Measurements from ENCODE around the gene EIF2A.
A peak's percentile ranks its signal among the peaks of the same experiment; 100 is the strongest.

Gene EIF2A

DNA sequence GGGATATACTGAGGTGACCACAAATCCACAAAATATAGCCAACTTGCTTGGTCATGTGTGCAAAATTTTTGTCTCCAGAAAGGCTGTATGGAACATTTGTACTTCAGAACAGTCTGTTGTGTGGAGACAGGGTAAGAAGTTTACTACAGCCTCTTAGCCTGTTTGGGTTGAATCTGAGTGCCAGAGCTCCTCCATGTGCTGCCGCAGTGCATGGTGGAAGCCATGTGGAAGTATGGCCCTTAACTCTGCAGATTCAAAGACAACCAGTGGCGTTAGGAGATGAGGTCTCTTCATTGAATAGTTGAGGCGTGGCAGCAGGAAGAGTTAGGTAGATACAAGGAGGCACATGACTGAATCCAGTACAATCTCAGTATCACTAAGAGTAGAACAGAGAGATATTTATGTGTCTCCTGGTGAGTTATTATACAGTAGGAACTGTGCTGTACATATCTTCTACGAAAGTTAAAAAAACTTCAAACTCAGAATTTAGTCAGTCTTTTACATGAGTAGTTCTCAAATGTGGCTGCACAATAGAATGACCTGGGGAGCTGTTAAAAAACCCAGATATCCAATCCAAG is 9.4 kb downstream of the EIF2A start:
- DNase-seq, result peak in 1 of 2 experiments; percentile 9
- no peak for TF ChIP-seq POLR2A (IDR thresholded peaks at IDR 0.05; ENCODE audit: low read length)
- no peak for TF ChIP-seq GATA1 (IDR thresholded peaks at IDR 0.05; ENCODE audit: low read depth, low read length)

GRCh38 chr3:150556792-150557191 is 10.2 kb downstream of the EIF2A start:
- TF ChIP-seq GATA1 (IDR thresholded peaks at IDR 0.05; ENCODE audit: low read depth, low read length) (no peak), POLR2A (IDR thresholded peaks at IDR 0.05; ENCODE audit: low read length) (no peak)

DNA sequence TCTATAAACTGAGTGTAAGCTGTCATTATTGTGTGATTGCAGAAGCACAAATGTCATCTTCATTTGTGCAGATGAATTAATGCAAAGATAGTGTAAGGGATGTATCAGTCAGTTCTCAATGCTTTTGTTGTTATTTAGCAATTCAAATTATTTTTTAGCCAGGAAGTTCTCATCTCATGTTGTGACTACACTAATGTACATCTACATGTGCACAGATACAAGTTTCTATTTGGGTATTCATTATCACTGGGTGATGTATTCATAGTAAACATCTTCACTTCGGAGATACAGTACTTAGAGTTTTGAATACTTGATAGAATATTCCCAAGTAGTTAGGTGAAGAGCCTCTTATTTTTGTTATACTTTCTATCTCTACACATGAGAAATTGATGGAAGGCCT is 11.1 kb downstream of the EIF2A start:
- no peak for DNase-seq

More at GRCh38 chr3:150556792-150557191, 10.2 kb downstream of the EIF2A start:
- DNase-seq, result no peak

GRCh38 chr3:150564243-150564642 is 17.7 kb downstream of the EIF2A start:
- DNase-seq, result no peak
- TF ChIP-seq POLR2A (IDR thresholded peaks at IDR 0.05; ENCODE audit: low read length) (no peak), GATA1 (IDR thresholded peaks at IDR 0.05; ENCODE audit: low read depth, low read length) (no peak)

More for the DNA sequence above, 11.1 kb downstream of the EIF2A start:
- TF ChIP-seq GATA1 (IDR thresholded peaks at IDR 0.05; ENCODE audit: low read depth, low read length) (no peak), POLR2A (IDR thresholded peaks at IDR 0.05; ENCODE audit: low read length) (no peak)

DNA sequence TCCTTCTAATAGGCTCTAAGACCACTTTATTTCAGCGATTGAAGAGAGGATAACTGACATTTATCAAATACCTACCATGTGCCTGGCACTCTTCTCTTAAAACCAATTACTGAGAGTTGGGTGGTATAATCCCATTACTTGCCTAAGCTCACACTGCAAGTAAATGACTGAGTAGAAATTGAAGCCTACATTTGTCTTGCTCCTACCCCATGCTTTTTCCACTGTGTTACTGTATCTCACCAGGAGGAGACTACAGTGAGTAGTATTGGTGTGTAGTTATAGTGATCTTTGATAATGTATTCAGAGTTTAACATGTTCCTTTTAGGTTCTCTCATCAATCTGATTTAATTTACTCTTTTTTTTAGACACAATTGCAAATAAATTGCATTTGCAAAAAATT is 20.7 kb downstream of the EIF2A start:
- DNase-seq, result no peak
- no peak for TF ChIP-seq GATA1 (IDR thresholded peaks at IDR 0.05; ENCODE audit: low read depth, low read length)
- TF ChIP-seq POLR2A (IDR thresholded peaks at IDR 0.05; ENCODE audit: low read length), result no peak

DNA sequence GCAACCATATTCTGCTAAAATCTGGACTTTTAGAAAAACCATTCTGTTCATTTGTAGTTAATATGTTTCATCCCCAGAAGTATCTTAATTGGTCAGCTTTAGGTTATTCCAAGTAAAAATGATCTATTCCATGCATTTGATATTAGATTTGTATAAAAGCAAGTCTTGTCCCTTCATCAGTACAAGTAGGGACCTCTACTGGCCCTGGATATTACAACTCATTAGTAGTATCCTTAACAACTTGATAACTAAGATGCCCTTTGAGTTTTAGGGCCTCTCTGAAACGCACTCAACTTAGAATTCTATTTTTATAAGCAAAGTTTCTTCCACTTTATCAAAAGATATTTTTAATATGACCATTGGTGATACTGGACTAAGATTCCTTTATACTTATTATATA is 31.3 kb downstream of the EIF2A start:
- TF ChIP-seq GATA1 (IDR thresholded peaks at IDR 0.05; ENCODE audit: low read depth, low read length), result no peak
- TF ChIP-seq POLR2A (IDR thresholded peaks at IDR 0.05; ENCODE audit: low read length), result no peak
- DNase-seq, result peak; percentile 10 to 23

GRCh38 chr3:150581174-150581573 is 34.6 kb downstream of the EIF2A start:
- DNase-seq, result no peak
- no peak for TF ChIP-seq POLR2A (IDR thresholded peaks at IDR 0.05; ENCODE audit: low read length)
- no peak for TF ChIP-seq GATA1 (IDR thresholded peaks at IDR 0.05; ENCODE audit: low read depth, low read length)

GRCh38 chr3:150582620-150583019 is 36.0 kb downstream of the EIF2A start:
- no peak for DNase-seq
- TF ChIP-seq GATA1 (IDR thresholded peaks at IDR 0.05; ENCODE audit: low read depth, low read length), result no peak
- TF ChIP-seq POLR2A (IDR thresholded peaks at IDR 0.05; ENCODE audit: low read length), result no peak

- DNase-seq, result no peak
- TF ChIP-seq GATA1 (IDR thresholded peaks at IDR 0.05; ENCODE audit: low read depth, low read length) (no peak), POLR2A (IDR thresholded peaks at IDR 0.05; ENCODE audit: low read length) (no peak)
These were observed 36.4 kb downstream of the EIF2A start for GRCh38 chr3:150583028-150583427.

GRCh38 chr3:150588027-150588830 is 41.6 kb downstream of the EIF2A start:
- peak in 1 of 2 experiments; percentile 12 for DNase-seq
- TF ChIP-seq GATA1 (IDR thresholded peaks at IDR 0.05; ENCODE audit: low read depth, low read length), result no peak
- TF ChIP-seq POLR2A (IDR thresholded peaks at IDR 0.05; ENCODE audit: low read length), result no peak

GRCh38 chr3:150589759-150590158 is 43.2 kb downstream of the EIF2A start:
- peak; percentile 35 to 36 for DNase-seq
- no peak for TF ChIP-seq GATA1 (IDR thresholded peaks at IDR 0.05; ENCODE audit: low read depth, low read length)
- TF ChIP-seq POLR2A (IDR thresholded peaks at IDR 0.05; ENCODE audit: low read length), result no peak

DNA sequence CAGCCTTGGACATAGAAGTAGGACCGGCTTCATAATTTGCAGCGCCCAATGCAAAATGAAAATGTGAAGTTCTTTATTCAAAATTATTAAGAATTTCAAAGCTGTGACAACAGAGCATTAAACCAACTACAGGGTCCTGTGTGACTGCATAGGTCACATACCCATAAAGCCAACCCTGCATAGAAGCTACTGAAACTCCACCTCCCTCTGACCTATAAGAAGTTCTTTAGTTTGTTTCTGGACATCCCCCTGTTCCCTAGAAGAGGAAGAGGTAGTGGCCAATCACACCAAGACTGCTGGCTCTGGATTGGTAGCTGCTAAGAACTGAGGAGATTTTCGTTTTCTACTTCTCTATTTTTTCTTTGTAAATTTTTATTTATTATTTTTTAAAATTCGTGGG is 47.6 kb downstream of the EIF2A start:
- TF ChIP-seq GATA1 (IDR thresholded peaks at IDR 0.05; ENCODE audit: low read depth, low read length) (no peak), POLR2A (IDR thresholded peaks at IDR 0.05; ENCODE audit: low read length) (no peak)
- DNase-seq, result no peak

DNA sequence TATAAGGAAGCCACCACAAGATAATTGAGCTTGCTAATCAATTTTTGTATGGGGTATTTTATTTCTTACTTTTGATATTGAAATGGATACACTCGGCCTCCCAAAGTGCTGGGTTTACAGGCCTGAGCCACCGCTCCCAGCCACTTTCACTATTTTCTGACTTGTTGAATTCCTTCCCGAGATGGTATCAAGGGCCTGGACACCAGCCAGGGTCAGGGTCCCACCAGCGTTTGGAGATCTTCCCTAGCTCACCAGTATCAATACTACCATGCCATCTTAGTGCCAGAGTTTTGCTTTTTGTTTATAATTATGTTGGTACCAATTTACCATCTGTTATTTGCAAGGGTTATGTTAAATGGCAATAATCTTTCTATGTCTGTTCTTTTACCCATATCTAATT is 51.1 kb downstream of the EIF2A start:
- DNase-seq, result no peak
- TF ChIP-seq GATA1 (IDR thresholded peaks at IDR 0.05; ENCODE audit: low read depth, low read length) (no peak), POLR2A (IDR thresholded peaks at IDR 0.05; ENCODE audit: low read length) (no peak)

- no peak for TF ChIP-seq GATA1 (IDR thresholded peaks at IDR 0.05; ENCODE audit: low read depth, low read length)
- no peak for DNase-seq
These were observed 53.2 kb downstream of the EIF2A start for GRCh38 chr3:150599611-150600297.

DNA sequence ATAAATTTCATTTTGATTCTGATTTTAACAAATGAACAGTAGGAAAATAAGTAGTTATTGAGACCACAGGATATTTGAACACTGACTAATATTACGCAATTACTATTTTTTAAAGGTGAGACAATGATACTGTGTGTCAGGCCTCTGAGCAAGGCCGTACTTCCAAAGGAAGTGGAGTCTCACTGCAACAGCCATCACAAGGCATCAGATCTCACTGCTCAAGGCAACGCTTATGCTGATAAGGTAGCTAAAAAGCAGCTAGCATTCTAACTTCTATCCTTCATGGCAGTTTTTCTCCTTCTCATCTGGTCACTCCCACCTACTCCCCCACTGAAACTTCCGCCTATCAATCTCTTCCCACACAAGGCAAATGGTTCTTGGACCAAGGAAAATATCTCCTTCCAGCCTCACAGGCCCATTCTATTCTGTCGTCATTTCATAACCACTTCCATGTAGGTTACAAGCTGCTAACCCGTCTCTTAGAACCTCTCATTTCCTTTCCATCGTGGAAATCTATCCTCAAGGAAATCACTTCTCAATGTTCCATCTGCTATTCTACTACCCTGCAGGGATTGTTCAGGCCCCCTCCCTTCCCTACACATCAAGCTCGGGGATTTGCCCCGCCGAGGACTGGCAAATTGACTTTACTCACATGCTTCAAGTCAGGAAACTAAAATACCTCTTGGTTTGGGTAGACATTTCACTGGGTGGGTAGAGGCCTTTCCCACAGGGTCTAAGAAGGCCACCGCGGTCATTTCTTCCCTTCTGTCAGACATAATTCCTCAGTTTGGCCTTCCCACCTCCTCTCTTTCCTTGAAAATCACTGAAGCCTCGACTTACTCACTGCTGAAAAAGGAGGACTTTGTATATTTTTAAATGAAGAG is 54.3 kb downstream of the EIF2A start:
- peak; percentile 17 to 46 for DNase-seq
